Liver (tissue), 3 donors: ENCODE measurements around the gene JAZF1.

Experiments
- ATF3 ChIP-seq: IDR thresholded peaks from 2 replicates; pipeline ENCODE4 v1.6.1; 2016; ENCODE audit warnings: antibody characterized with exemption
- CTCF ChIP-seq: fragments of 150-350 bp; IDR thresholded peaks from 2 replicates; pipeline ENCODE4 v1.5.1; 2017; ENCODE audit warnings: improper control_type of control experiment, low read depth, low read length; ENCODE audit not compliant: missing input control
- FOXA1 ChIP-seq: IDR thresholded peaks from 2 replicates; pipeline ENCODE4 v1.6.1; 2016; ENCODE audit warnings: antibody characterized with exemption
- RAD21 ChIP-seq, 2 donors: IDR thresholded peaks; 2 replicates each; pipeline ENCODE4 v1.6.1; 2016; ENCODE audit warnings: antibody characterized with exemption in 2 of 2, mild to moderate bottlenecking in 2 of 2
- RXRA ChIP-seq, 2 donors: IDR thresholded peaks; 2 replicates each; pipeline ENCODE4 v1.6.1; 2017 to 2018; ENCODE audit warnings: antibody characterized with exemption in 2 of 2, mild to moderate bottlenecking in 1 of 2
- SP1 ChIP-seq: IDR thresholded peaks from 2 replicates; pipeline ENCODE4 v1.6.1; 2018; ENCODE audit warnings: antibody characterized with exemption, mild to moderate bottlenecking
- TAF1 ChIP-seq: conservative IDR thresholded peaks from 2 replicates; pipeline ENCODE4 v1.6.1; 2016; ENCODE audit warnings: antibody characterized with exemption, mild to moderate bottlenecking
- YY1 ChIP-seq: IDR thresholded peaks from 2 replicates; pipeline ENCODE4 v1.6.1; 2016; ENCODE audit warnings: antibody characterized with exemption, mild to moderate bottlenecking
- ZBTB33 ChIP-seq: IDR thresholded peaks from 2 replicates; pipeline ENCODE4 v1.6.1; 2016; ENCODE audit warnings: antibody characterized with exemption
- TF ChIP-seq, protein P1 (sequence below): IDR thresholded peaks from 2 replicates; pipeline ENCODE4 v1.6.1; 2016; ENCODE audit warnings: antibody characterized with exemption, mild to moderate bottlenecking
- TF ChIP-seq, protein P2 (sequence below): IDR thresholded peaks from 2 replicates; pipeline ENCODE4 v1.6.1; 2016; ENCODE audit warnings: antibody characterized with exemption
- donor health status: healthy.
- donor health status: healthy.

GRCh38 chr7:27947586-27948278 is 232.9 kb downstream of the JAZF1 start:
- TF ChIP-seq, protein P1, sequence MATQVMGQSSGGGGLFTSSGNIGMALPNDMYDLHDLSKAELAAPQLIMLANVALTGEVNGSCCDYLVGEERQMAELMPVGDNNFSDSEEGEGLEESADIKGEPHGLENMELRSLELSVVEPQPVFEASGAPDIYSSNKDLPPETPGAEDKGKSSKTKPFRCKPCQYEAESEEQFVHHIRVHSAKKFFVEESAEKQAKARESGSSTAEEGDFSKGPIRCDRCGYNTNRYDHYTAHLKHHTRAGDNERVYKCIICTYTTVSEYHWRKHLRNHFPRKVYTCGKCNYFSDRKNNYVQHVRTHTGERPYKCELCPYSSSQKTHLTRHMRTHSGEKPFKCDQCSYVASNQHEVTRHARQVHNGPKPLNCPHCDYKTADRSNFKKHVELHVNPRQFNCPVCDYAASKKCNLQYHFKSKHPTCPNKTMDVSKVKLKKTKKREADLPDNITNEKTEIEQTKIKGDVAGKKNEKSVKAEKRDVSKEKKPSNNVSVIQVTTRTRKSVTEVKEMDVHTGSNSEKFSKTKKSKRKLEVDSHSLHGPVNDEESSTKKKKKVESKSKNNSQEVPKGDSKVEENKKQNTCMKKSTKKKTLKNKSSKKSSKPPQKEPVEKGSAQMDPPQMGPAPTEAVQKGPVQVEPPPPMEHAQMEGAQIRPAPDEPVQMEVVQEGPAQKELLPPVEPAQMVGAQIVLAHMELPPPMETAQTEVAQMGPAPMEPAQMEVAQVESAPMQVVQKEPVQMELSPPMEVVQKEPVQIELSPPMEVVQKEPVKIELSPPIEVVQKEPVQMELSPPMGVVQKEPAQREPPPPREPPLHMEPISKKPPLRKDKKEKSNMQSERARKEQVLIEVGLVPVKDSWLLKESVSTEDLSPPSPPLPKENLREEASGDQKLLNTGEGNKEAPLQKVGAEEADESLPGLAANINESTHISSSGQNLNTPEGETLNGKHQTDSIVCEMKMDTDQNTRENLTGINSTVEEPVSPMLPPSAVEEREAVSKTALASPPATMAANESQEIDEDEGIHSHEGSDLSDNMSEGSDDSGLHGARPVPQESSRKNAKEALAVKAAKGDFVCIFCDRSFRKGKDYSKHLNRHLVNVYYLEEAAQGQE = no peak
- TF ChIP-seq CTCF (no peak), ATF3 (no peak), ZBTB33 (no peak), FOXA1 (no peak), TAF1 (no peak), SP1 (no peak), RXRA (IDR thresholded peaks at IDR 0.05) (no peak), RAD21 (IDR thresholded peaks at IDR 0.05) (no peak), YY1 (no peak)
- TF ChIP-seq, protein P2, sequence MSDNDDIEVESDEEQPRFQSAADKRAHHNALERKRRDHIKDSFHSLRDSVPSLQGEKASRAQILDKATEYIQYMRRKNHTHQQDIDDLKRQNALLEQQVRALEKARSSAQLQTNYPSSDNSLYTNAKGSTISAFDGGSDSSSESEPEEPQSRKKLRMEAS = no peak
